ENCODE results near the gene AFF1.

The AFF1 gene

GRCh38 chr4:87109121-87109520 is 174.3 kb downstream of the AFF1 start:
- Histone ChIP-seq H3K9ac (ENCODE audit: low read length) (no peak overlapping the region), H3K79me2 (ENCODE audit: control insufficient read depth, insufficient read depth, low read length, poor library complexity) (peaks cover under 1% of the 10 kb centered on the region), H3K4me2 (ENCODE audit: low read length) (no peak overlapping the region), H3K4me3 (ENCODE audit: low read depth, low read length) (no peak overlapping the region), H2AFZ (ENCODE audit: insufficient read depth, low read length, poor library complexity) (no peak overlapping the region), H3K14ac (ENCODE audit: low read length) (no peak overlapping the region), H2BK120ac (ENCODE audit: insufficient read depth, low read length, poor library complexity) (no peak overlapping the region), H4K91ac (ENCODE audit: low read depth, low read length) (no peak overlapping the region), H2BK12ac (ENCODE audit: low read length) (no peak overlapping the region), H3K79me1 (ENCODE audit: low read length) (peaks cover under 1% of the 10 kb centered on the region), H2AK5ac (ENCODE audit: low read length) (no peak overlapping the region), H3K4me1 (ENCODE audit: control insufficient read depth in 1 of 2, insufficient read depth in 2 of 2, low read length in 2 of 2) (peaks cover under 1 to 5% of the 10 kb centered on the region in 2 experiments), H3K4ac (ENCODE audit: low read depth, low read length) (no peak overlapping the region), H3K23ac (ENCODE audit: low read length) (no peak overlapping the region), H2BK5ac (ENCODE audit: low read depth, low read length, poor library complexity) (no peak overlapping the region), H4K12ac (ENCODE audit: low read depth, low read length) (no peak overlapping the region), H3K27ac (ENCODE audit: low read depth, low read length) (no peak overlapping the region), H3K18ac (ENCODE audit: low read length) (no peak overlapping the region), H3K9me3 (ENCODE audit: insufficient read depth, low read depth, low read length) (no peaks in the 10 kb centered on the region), H3K27me3 (ENCODE audit: insufficient read depth, low read length) (no peaks in the 10 kb centered on the region), H4K8ac (ENCODE audit: low read depth, low read length) (no peak overlapping the region), H3K36me3 (ENCODE audit: control insufficient read depth in 1 of 2, insufficient read depth in 2 of 2, low read length in 2 of 2) (peaks cover 2 to 5% of the 10 kb centered on the region in 2 experiments)
- WGBS (ENCODE audit: extremely low coverage, insufficient coverage, insufficient read length) = no CpG with 5 or more reads among the region's 3 CpGs
- no peak for DNase-seq

DNA sequence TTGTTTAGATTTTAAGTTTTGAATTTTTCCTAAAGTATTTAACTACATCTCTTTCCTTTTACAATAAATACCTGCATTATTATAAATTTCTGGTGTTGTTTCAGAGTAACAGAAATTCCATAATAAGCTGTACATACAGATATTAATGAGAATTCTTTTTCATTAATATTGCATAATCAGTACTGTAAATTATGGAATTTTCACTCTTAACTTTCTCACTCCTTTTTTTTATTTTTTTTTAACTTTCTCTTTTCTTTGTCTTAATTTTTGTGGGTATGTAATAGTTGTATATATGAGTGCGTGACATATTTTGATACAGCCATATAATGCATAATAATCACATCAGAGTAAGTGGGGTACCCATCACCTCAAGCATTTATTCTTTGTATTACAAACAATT is 175.1 kb downstream of the AFF1 start:
- H2BK12ac ChIP-seq (ENCODE audit: low read length) = no peak overlapping the region
- no peak overlapping the region for H4K8ac ChIP-seq (ENCODE audit: low read depth, low read length)
- DNase-seq = no peak
- H3K23ac ChIP-seq (ENCODE audit: low read length) = no peak overlapping the region
- H3K18ac ChIP-seq (ENCODE audit: low read length) = no peak overlapping the region
- no peak overlapping the region for H2AK5ac ChIP-seq (ENCODE audit: low read length)
- no CpG with 5 or more reads among the region's 1 CpG for WGBS (ENCODE audit: extremely low coverage, insufficient coverage, insufficient read length)
- no peak overlapping the region for H3K4me3 ChIP-seq (ENCODE audit: low read depth, low read length)
- H3K4me2 ChIP-seq (ENCODE audit: low read length) = no peak overlapping the region
- no peak overlapping the region for H3K4ac ChIP-seq (ENCODE audit: low read depth, low read length)
- H3K14ac ChIP-seq (ENCODE audit: low read length) = no peak overlapping the region
- no peaks in the 10 kb centered on the region for H3K9me3 ChIP-seq (ENCODE audit: insufficient read depth, low read depth, low read length)
- no peaks in the 10 kb centered on the region for H3K27me3 ChIP-seq (ENCODE audit: insufficient read depth, low read length)
- no peak overlapping the region for H2AFZ ChIP-seq (ENCODE audit: insufficient read depth, low read length, poor library complexity)
- H3K79me1 ChIP-seq (ENCODE audit: low read length) = no peaks in the 10 kb centered on the region
- no peaks in the 10 kb centered on the region for H3K79me2 ChIP-seq (ENCODE audit: control insufficient read depth, insufficient read depth, low read length, poor library complexity)
- no peak overlapping the region for H2BK120ac ChIP-seq (ENCODE audit: insufficient read depth, low read length, poor library complexity)
- H3K36me3 ChIP-seq (ENCODE audit: control insufficient read depth in 1 of 2, insufficient read depth in 2 of 2, low read length in 2 of 2) = peaks cover 7 to 12% of the 10 kb centered on the region in 2 experiments
- H4K12ac ChIP-seq (ENCODE audit: low read depth, low read length) = no peak overlapping the region
- H2BK5ac ChIP-seq (ENCODE audit: low read depth, low read length, poor library complexity) = no peak overlapping the region
- H3K9ac ChIP-seq (ENCODE audit: low read length) = no peak overlapping the region
- no peak overlapping the region for H4K91ac ChIP-seq (ENCODE audit: low read depth, low read length)
- H3K27ac ChIP-seq (ENCODE audit: low read depth, low read length) = no peak overlapping the region
- H3K4me1 ChIP-seq (ENCODE audit: control insufficient read depth in 1 of 2, insufficient read depth in 2 of 2, low read length in 2 of 2) = peaks cover 0 to 5% of the 10 kb centered on the region in 2 experiments

DNA sequence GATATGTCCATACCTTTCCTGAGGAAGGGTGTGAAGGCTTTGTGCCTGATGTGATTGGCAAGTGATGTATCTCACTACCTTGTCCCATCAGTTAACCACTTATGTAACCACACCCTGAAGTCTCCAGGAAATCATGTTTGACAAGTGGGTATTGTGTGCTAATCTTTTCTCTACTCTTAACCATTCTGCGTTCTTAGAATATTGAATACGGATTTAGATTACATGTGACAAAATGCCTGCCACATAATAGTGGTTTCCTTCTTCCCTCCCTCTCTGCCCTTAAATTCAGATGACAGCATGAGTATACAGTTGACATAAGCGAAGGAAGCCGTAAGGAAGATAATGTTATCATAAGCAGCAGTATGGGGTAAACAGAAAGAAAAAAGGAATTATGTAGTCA is 177.3 kb downstream of the AFF1 start:
- Histone ChIP-seq H3K36me3 (ENCODE audit: control insufficient read depth in 1 of 2, insufficient read depth in 2 of 2, low read length in 2 of 2) (peaks cover 13 to 16% of the 10 kb centered on the region in 2 experiments), H3K4me3 (ENCODE audit: low read depth, low read length) (no peak overlapping the region), H3K79me2 (ENCODE audit: control insufficient read depth, insufficient read depth, low read length, poor library complexity) (no peaks in the 10 kb centered on the region), H3K79me1 (ENCODE audit: low read length) (no peaks in the 10 kb centered on the region), H3K9me3 (ENCODE audit: insufficient read depth, low read depth, low read length) (no peaks in the 10 kb centered on the region), H3K4me2 (ENCODE audit: low read length) (no peak overlapping the region), H2AFZ (ENCODE audit: insufficient read depth, low read length, poor library complexity) (no peak overlapping the region), H4K91ac (ENCODE audit: low read depth, low read length) (no peak overlapping the region), H3K27me3 (ENCODE audit: insufficient read depth, low read length) (no peaks in the 10 kb centered on the region), H4K8ac (ENCODE audit: low read depth, low read length) (no peak overlapping the region), H2BK120ac (ENCODE audit: insufficient read depth, low read length, poor library complexity) (no peak overlapping the region), H2BK12ac (ENCODE audit: low read length) (no peak overlapping the region), H2BK5ac (ENCODE audit: low read depth, low read length, poor library complexity) (no peak overlapping the region), H4K12ac (ENCODE audit: low read depth, low read length) (no peak overlapping the region), H2AK5ac (ENCODE audit: low read length) (no peak overlapping the region), H3K27ac (ENCODE audit: low read depth, low read length) (no peak overlapping the region), H3K4me1 (ENCODE audit: control insufficient read depth in 1 of 2, insufficient read depth in 2 of 2, low read length in 2 of 2) (peaks cover 3 to 8% of the 10 kb centered on the region in 2 experiments), H3K18ac (ENCODE audit: low read length) (no peak overlapping the region), H3K14ac (ENCODE audit: low read length) (no peak overlapping the region), H3K9ac (ENCODE audit: low read length) (no peak overlapping the region), H3K4ac (ENCODE audit: low read depth, low read length) (no peak overlapping the region), H3K23ac (ENCODE audit: low read length) (no peak overlapping the region)
- DNase-seq = no peak
- WGBS (ENCODE audit: extremely low coverage, insufficient coverage, insufficient read length) = no CpG with 5 or more reads among the region's 4 CpGs

DNA sequence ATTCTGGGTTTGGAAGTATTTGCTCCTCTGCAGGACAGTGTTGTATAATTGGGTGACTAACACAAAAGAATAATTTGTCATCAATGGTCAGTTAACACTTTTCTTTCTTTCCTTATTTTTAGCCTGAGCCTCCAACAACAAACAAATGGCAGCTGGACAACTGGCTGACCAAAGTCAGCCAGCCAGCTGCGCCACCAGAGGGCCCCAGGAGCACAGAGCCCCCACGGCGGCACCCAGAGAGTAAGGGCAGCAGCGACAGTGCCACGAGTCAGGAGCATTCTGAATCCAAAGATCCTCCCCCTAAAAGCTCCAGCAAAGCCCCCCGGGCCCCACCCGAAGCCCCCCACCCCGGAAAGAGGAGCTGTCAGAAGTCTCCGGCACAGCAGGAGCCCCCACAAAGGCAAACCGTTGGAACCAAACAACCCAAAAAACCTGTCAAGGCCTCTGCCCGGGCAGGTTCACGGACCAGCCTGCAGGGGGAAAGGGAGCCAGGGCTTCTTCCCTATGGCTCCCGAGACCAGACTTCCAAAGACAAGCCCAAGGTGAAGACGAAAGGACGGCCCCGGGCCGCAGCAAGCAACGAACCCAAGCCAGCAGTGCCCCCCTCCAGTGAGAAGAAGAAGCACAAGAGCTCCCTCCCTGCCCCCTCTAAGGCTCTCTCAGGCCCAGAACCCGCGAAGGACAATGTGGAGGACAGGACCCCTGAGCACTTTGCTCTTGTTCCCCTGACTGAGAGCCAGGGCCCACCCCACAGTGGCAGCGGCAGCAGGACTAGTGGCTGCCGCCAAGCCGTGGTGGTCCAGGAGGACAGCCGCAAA is 179.6 kb downstream of the AFF1 start:
- no peaks in the 10 kb centered on the region for H3K27me3 ChIP-seq (ENCODE audit: insufficient read depth, low read length)
- H3K9me3 ChIP-seq (ENCODE audit: insufficient read depth, low read depth, low read length) = no peaks in the 10 kb centered on the region
- no peak overlapping the region for H3K4ac ChIP-seq (ENCODE audit: low read depth, low read length)
- peaks cover 2% of the 10 kb centered on the region for H3K79me1 ChIP-seq (ENCODE audit: low read length)
- WGBS (ENCODE audit: extremely low coverage, insufficient coverage, insufficient read length) = no CpG with 5 or more reads among the region's 24 CpGs
- no peak overlapping the region for H2AK5ac ChIP-seq (ENCODE audit: low read length)
- H3K14ac ChIP-seq (ENCODE audit: low read length) = no peak overlapping the region
- H4K91ac ChIP-seq (ENCODE audit: low read depth, low read length) = no peak overlapping the region
- no peak overlapping the region for H2BK12ac ChIP-seq (ENCODE audit: low read length)
- H3K27ac ChIP-seq (ENCODE audit: low read depth, low read length) = no peak overlapping the region
- peaks cover 12 to 17% of the 10 kb centered on the region in 2 experiments for H3K36me3 ChIP-seq (ENCODE audit: control insufficient read depth in 1 of 2, insufficient read depth in 2 of 2, low read length in 2 of 2)
- no peak overlapping the region for H2AFZ ChIP-seq (ENCODE audit: insufficient read depth, low read length, poor library complexity)
- no peak overlapping the region for H3K4me3 ChIP-seq (ENCODE audit: low read depth, low read length)
- H3K79me2 ChIP-seq (ENCODE audit: control insufficient read depth, insufficient read depth, low read length, poor library complexity) = no peaks in the 10 kb centered on the region
- no peak overlapping the region for H3K4me2 ChIP-seq (ENCODE audit: low read length)
- no peak overlapping the region for H3K18ac ChIP-seq (ENCODE audit: low read length)
- no peak overlapping the region for H2BK5ac ChIP-seq (ENCODE audit: low read depth, low read length, poor library complexity)
- no peak overlapping the region for H3K9ac ChIP-seq (ENCODE audit: low read length)
- H2BK120ac ChIP-seq (ENCODE audit: insufficient read depth, low read length, poor library complexity) = no peak overlapping the region
- no peak for DNase-seq
- no peak overlapping the region for H4K8ac ChIP-seq (ENCODE audit: low read depth, low read length)
- H3K23ac ChIP-seq (ENCODE audit: low read length) = no peak overlapping the region
- H4K12ac ChIP-seq (ENCODE audit: low read depth, low read length) = no peak overlapping the region
- H3K4me1 ChIP-seq (ENCODE audit: control insufficient read depth in 1 of 2, insufficient read depth in 2 of 2, low read length in 2 of 2) = peaks cover 4 to 9% of the 10 kb centered on the region in 2 experiments

Data from trophoblast cell (in vitro differentiated cells and primary cell).